RCC 7860 (cell line): Measurements from ENCODE around the gene ELF2.
"Not testable (repeated sequence)": the region's sequence is repeated elsewhere in the genome, so short reads cannot be mapped to it uniquely, and the experiment has no call there.

Experiments
- DNase-seq: peaks from one replicate; pipeline ENCODE4 v3.0.0-alpha.2; 2015; ENCODE audit warnings: low spot score
- FAIRE-seq: peaks from 2 replicates; lab custom pipeline; 2012; peaks lifted over from hg19 to GRCh38; lab: Jason Lieb, UNC

ELF2 gene

GRCh38 chr4:139177049-139177868 is at the start of gene ELF2:
Gene ELF2 (minus strand): TSS chr4:139177218. CDS start chr4:139137701, 39,517 bp downstream.
- DNase-seq: peak; percentile 64
- FAIRE-seq: no peak

- FAIRE-seq (no peak), DNase-seq (no peak)
Observed at GRCh38 chr4:139223682-139224317, 46.8 kb upstream of the ELF2 start.

- DNase-seq: no peak
- no peak for FAIRE-seq
Observed at GRCh38 chr4:139222215-139222614, 45.2 kb upstream of the ELF2 start.

- FAIRE-seq (no peak), DNase-seq (no peak)
Observed at GRCh38 chr4:139221687-139222086, 44.7 kb upstream of the ELF2 start.

- DNase-seq: no peak
- no peak for FAIRE-seq
Observed at GRCh38 chr4:139219450-139220055, 42.5 kb upstream of the ELF2 start.

- FAIRE-seq (no peak), DNase-seq (no peak)
Observed at GRCh38 chr4:139214039-139214534, 37.1 kb upstream of the ELF2 start.

GRCh38 chr4:139213633-139214032 is 36.6 kb upstream of the ELF2 start:
- FAIRE-seq, DNase-seq: not testable (repeated sequence)

GRCh38 chr4:139212900-139213299 is 35.9 kb upstream of the ELF2 start:
- DNase-seq: no peak
- FAIRE-seq: no peak

GRCh38 chr4:139210486-139210885 is 33.5 kb upstream of the ELF2 start:
- no peak for FAIRE-seq
- DNase-seq: no peak

GRCh38 chr4:139209470-139210063 is 32.5 kb upstream of the ELF2 start:
- no peak for DNase-seq

GRCh38 chr4:139208404-139208945 is 31.5 kb upstream of the ELF2 start:
- FAIRE-seq: no peak
- no peak for DNase-seq

More at GRCh38 chr4:139209470-139210063, 32.5 kb upstream of the ELF2 start:
- no peak for FAIRE-seq

GRCh38 chr4:139207873-139208403 is 30.9 kb upstream of the ELF2 start:
- no peak for FAIRE-seq

GRCh38 chr4:139207247-139207646 is 30.2 kb upstream of the ELF2 start:
- FAIRE-seq: no peak
- no peak for DNase-seq

More at GRCh38 chr4:139207873-139208403, 30.9 kb upstream of the ELF2 start:
- DNase-seq: no peak

- FAIRE-seq: no peak
- no peak for DNase-seq
Observed at GRCh38 chr4:139202991-139203390, 26.0 kb upstream of the ELF2 start.

- DNase-seq (no peak), FAIRE-seq (no peak)
Observed at GRCh38 chr4:139200506-139200905, 23.5 kb upstream of the ELF2 start.

GRCh38 chr4:139200102-139200501 is 23.1 kb upstream of the ELF2 start:
- DNase-seq (no peak), FAIRE-seq (no peak)

- not testable (repeated sequence) for DNase-seq, FAIRE-seq
Observed at GRCh38 chr4:139197214-139197613, 20.2 kb upstream of the ELF2 start.

GRCh38 chr4:139196462-139196861 is 19.4 kb upstream of the ELF2 start:
- DNase-seq: no peak
- FAIRE-seq: no peak

GRCh38 chr4:139191373-139191772 is 14.4 kb upstream of the ELF2 start:
- no peak for DNase-seq
- FAIRE-seq: no peak

GRCh38 chr4:139189972-139190371 is 13.0 kb upstream of the ELF2 start:
- FAIRE-seq: no peak
- no peak for DNase-seq

- DNase-seq (no peak), FAIRE-seq (no peak)
Observed at GRCh38 chr4:139189417-139189749, 12.4 kb upstream of the ELF2 start.
